HepG2 (cell line): Measurements from ENCODE around the gene RARA. TPM values are rescaled to one million over a fixed set of nuclear protein-coding genes. Genes with fewer than 3 reads are reported as not detected.

Source experiments
- CC2D1A ChIP-seq: sonication (generic); formaldehyde crosslinking; IDR thresholded peaks from 2 replicates; pipeline ENCODE4 v1.8.1; 2023; ENCODE audit warnings: mild to moderate bottlenecking, missing genetic modification reagents
- GABPA ChIP-seq, 2 experiments: IDR thresholded peaks; 2 replicates each; pipeline ENCODE4 v1.6.1; 2011 to 2016; ENCODE audit warnings: low read depth in 2 of 2, low read length in 1 of 2, missing biosample characterization in 1 of 2, missing genetic modification characterization in 1 of 2
- HMG20A ChIP-seq: IDR thresholded peaks from 2 replicates; pipeline ENCODE4 v1.6.1; 2016; ENCODE audit warnings: borderline replicate concordance
- HOXA5 ChIP-seq: sonication (generic); formaldehyde crosslinking; IDR thresholded peaks from 2 replicates; pipeline ENCODE4 v1.4.0; 2020; ENCODE audit warnings: missing genetic modification reagents
- MLXIP ChIP-seq: sonication (generic); formaldehyde crosslinking; IDR thresholded peaks from 2 replicates; pipeline ENCODE4 v1.9.0; 2021; ENCODE audit warnings: missing genetic modification reagents, borderline replicate concordance
- NCOA1 ChIP-seq: sonication (generic); formaldehyde crosslinking; IDR thresholded peaks from 2 replicates; pipeline ENCODE4 v1.9.0; 2021; ENCODE audit warnings: missing genetic modification reagents
- POLR2A ChIP-seq, 2 experiments: IDR thresholded peaks; 2 replicates each; pipeline ENCODE4 v1.6.1; 2011; ENCODE audit warnings: low read depth in 2 of 2, low read length in 2 of 2, mild to moderate bottlenecking in 1 of 2, moderate library complexity in 1 of 2; ENCODE audit not compliant: insufficient read depth in 1 of 2
- TFDP1 ChIP-seq: IDR thresholded peaks from 2 replicates; pipeline ENCODE4 v1.6.1; 2016; ENCODE audit warnings: missing compliant biosample characterization, missing genetic modification reagents, borderline replicate concordance
- TRIM22 ChIP-seq: fragments of 450-650 bp; IDR thresholded peaks from 2 replicates; pipeline ENCODE4 v1.6.1; 2017
- ZFAT ChIP-seq: sonication (generic); formaldehyde crosslinking; conservative IDR thresholded peaks from 2 replicates; pipeline ENCODE4 v1.8.1; 2023; ENCODE audit warnings: missing genetic modification reagents, inconsistent platforms
- ZKSCAN5 ChIP-seq: sonication (generic); formaldehyde crosslinking; IDR thresholded peaks from 2 replicates; pipeline ENCODE4 v1.5.1; 2020; ENCODE audit warnings: mild to moderate bottlenecking, missing genetic modification reagents
- ZMYM3 ChIP-seq: sonication (generic); formaldehyde crosslinking; IDR thresholded peaks from 2 replicates; pipeline ENCODE4 v1.5.1; 2020; ENCODE audit warnings: mild to moderate bottlenecking, missing genetic modification reagents
- ZNF17 ChIP-seq: sonication (generic); formaldehyde crosslinking; IDR thresholded peaks from 2 replicates; pipeline ENCODE4 v1.5.0; 2020; ENCODE audit warnings: mild to moderate bottlenecking, missing genetic modification reagents
- ZNF556 ChIP-seq: sonication (generic); formaldehyde crosslinking; IDR thresholded peaks from 2 replicates; pipeline ENCODE4 v1.4.0; 2020; ENCODE audit warnings: mild to moderate bottlenecking, missing genetic modification reagents, borderline replicate concordance
- ZNF660 ChIP-seq: sonication (generic); formaldehyde crosslinking; IDR thresholded peaks from 2 replicates; pipeline ENCODE4 v1.5.1; 2020; ENCODE audit warnings: mild to moderate bottlenecking, low read depth, missing genetic modification reagents, borderline replicate concordance
- ZNF776 ChIP-seq: sonication (generic); formaldehyde crosslinking; IDR thresholded peaks from 2 replicates; pipeline ENCODE4 v1.4.0; 2020; ENCODE audit warnings: mild to moderate bottlenecking, missing genetic modification reagents
- polyA plus RNA-seq, 8 experiments: library from polyadenylated mRNA; depleted of rRNA in 3 of 8; stranded (reverse) in 7 of 8; unstranded in 1 of 8; fragments of >200 nt; fragmentation: Illumina TruSeq in 4 of 8; extraction: Trizol in 4 of 8; gene quantifications; 2 replicates each; pipeline versions ENCODE4 v1.2.1 to v1.2.3, GENCODE V29; 2011 to 2016; ENCODE audit warnings: low read depth in 4 of 8, missing spikeins in 1 of 8, mixed read lengths in 1 of 8; ENCODE audit not compliant: insufficient read depth in 1 of 8
- total RNA-seq, 5 experiments: library from RNA; depleted of rRNA; stranded (reverse); fragments of >200 nt; fragmentation: Illumina TruSeq; extraction: Trizol; gene quantifications; 2 replicates each; pipeline ENCODE4 v1.2.3, GENCODE V29; 2016; ENCODE audit warnings: low read depth in 1 of 5
- TF ChIP-seq, protein P1 (sequence below): sonication (generic); formaldehyde crosslinking; conservative IDR thresholded peaks from 2 replicates; pipeline ENCODE4 v1.4.0; 2020; ENCODE audit warnings: mild to moderate bottlenecking, missing genetic modification reagents, moderate library complexity
- TF ChIP-seq, protein P2 (sequence below): sonication (generic); formaldehyde crosslinking; IDR thresholded peaks from 2 replicates; pipeline ENCODE4 v1.4.0; 2020; ENCODE audit warnings: missing genetic modification reagents, mild to moderate bottlenecking, borderline replicate concordance

The RARA gene
- total and polyA plus RNA-seq, 2 of the 13 experiments (the other 11 are each of a cell fraction or from before 2014, with no cell fraction given), result 6.4 to 8.6 TPM

DNA sequence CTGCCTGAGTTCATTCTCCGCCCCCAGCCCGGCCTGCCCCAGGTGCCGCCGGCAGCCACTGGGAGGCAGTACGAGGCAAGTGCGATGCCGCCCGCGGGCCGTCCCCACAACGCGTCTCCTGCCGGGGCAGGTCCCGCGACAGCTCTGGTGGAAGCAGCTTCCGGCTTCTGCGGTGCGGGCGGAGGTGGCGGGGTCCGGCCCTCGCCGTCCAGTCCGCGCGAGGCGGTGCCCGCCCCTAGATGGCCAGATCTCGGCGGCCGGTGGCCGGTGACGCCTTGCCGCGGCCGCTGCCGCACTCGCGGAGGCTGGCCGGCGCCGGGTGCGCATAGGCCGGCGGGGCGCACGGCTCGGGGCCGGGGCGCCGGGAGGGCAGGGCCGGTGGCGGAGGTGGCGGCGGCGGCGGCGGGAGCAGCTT, 53.7 kb downstream of the RARA start (continued):
- TF ChIP-seq, protein P1, sequence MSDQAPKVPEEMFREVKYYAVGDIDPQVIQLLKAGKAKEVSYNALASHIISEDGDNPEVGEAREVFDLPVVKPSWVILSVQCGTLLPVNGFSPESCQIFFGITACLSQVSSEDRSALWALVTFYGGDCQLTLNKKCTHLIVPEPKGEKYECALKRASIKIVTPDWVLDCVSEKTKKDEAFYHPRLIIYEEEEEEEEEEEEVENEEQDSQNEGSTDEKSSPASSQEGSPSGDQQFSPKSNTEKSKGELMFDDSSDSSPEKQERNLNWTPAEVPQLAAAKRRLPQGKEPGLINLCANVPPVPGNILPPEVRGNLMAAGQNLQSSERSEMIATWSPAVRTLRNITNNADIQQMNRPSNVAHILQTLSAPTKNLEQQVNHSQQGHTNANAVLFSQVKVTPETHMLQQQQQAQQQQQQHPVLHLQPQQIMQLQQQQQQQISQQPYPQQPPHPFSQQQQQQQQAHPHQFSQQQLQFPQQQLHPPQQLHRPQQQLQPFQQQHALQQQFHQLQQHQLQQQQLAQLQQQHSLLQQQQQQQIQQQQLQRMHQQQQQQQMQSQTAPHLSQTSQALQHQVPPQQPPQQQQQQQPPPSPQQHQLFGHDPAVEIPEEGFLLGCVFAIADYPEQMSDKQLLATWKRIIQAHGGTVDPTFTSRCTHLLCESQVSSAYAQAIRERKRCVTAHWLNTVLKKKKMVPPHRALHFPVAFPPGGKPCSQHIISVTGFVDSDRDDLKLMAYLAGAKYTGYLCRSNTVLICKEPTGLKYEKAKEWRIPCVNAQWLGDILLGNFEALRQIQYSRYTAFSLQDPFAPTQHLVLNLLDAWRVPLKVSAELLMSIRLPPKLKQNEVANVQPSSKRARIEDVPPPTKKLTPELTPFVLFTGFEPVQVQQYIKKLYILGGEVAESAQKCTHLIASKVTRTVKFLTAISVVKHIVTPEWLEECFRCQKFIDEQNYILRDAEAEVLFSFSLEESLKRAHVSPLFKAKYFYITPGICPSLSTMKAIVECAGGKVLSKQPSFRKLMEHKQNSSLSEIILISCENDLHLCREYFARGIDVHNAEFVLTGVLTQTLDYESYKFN, result 0 out of 2 replicates have a peak, but pooled peaks have one; percentile 44
- TF ChIP-seq ZNF776 (CRISPR knock-in tag), result 0 out of 2 replicates have a peak, but pooled peaks have one; percentile 72
- TF ChIP-seq ZKSCAN5 (CRISPR knock-in tag), result no peak
- TF ChIP-seq ZFAT (CRISPR knock-in tag), result peak; percentile 85; the same call in 1 of the 2 replicates
- peak; percentile 50; the same call in 1 of the 2 replicates for TF ChIP-seq HMG20A (CRISPR knock-in tag)
- TF ChIP-seq ZNF17 (CRISPR knock-in tag), result no peak
- TF ChIP-seq ZNF660, result no peak
- TF ChIP-seq TFDP1 (CRISPR knock-in tag), result peak; percentile 97
- no peak for TF ChIP-seq CC2D1A (CRISPR knock-in tag)
- TF ChIP-seq NCOA1 (CRISPR knock-in tag), result no peak
- TF ChIP-seq ZMYM3 (CRISPR knock-in tag), result peak; percentile 75
- TF ChIP-seq GABPA (IDR thresholded peaks at IDR 0.05; ENCODE audit: low read depth, low read length), result peak; percentile 61
- peak; percentile 66 for TF ChIP-seq GABPA (CRISPR knock-in tag; IDR thresholded peaks at IDR 0.05; ENCODE audit: low read depth)
- TF ChIP-seq MLXIP, result no peak; the same call in 1 of the 2 replicates
- TF ChIP-seq TRIM22, result no peak
- TF ChIP-seq POLR2A (IDR thresholded peaks at IDR 0.05; ENCODE audit: insufficient read depth in 1 of 2, low read depth in 2 of 2, low read length in 2 of 2), result peak; percentile 48 to 67; a peak in 3 of 4 replicates
- peak; percentile 78; the same call in 1 of the 2 replicates for TF ChIP-seq HOXA5 (CRISPR knock-in tag)
- TF ChIP-seq ZNF556 (CRISPR knock-in tag), result peak; percentile 75; the same call in 1 of the 2 replicates
- TF ChIP-seq, protein P2, sequence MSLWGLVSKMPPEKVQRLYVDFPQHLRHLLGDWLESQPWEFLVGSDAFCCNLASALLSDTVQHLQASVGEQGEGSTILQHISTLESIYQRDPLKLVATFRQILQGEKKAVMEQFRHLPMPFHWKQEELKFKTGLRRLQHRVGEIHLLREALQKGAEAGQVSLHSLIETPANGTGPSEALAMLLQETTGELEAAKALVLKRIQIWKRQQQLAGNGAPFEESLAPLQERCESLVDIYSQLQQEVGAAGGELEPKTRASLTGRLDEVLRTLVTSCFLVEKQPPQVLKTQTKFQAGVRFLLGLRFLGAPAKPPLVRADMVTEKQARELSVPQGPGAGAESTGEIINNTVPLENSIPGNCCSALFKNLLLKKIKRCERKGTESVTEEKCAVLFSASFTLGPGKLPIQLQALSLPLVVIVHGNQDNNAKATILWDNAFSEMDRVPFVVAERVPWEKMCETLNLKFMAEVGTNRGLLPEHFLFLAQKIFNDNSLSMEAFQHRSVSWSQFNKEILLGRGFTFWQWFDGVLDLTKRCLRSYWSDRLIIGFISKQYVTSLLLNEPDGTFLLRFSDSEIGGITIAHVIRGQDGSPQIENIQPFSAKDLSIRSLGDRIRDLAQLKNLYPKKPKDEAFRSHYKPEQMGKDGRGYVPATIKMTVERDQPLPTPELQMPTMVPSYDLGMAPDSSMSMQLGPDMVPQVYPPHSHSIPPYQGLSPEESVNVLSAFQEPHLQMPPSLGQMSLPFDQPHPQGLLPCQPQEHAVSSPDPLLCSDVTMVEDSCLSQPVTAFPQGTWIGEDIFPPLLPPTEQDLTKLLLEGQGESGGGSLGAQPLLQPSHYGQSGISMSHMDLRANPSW, result no peak
